T-helper 2 cell (primary cell): ENCODE measurements around the gene INTS11.
"Not testable (repeated sequence)": the region's sequence is repeated elsewhere in the genome, so short reads cannot be mapped to it uniquely, and the experiment has no call there.

Experiments
- DNase-seq, 5 experiments: peaks; one replicate each; pipeline versions ENCODE4 v3.0.0 to v3.0.0-alpha.2; 2012 to 2022
- total RNA-seq, 2 donors: gene quantifications; one replicate each; lab custom pipeline; 2026; lab: John Stamatoyannopoulos, UW

The INTS11 gene
- total RNA-seq, result 82.6 to 101 reads per million in 2 donors

GRCh38 chr1:1324524-1325287 lies at the start of gene INTS11, which contains the start of gene CPTP:
TSS of gene INTS11 (minus strand) at chr1:1324660. CDS start at chr1:1324608, 52 bp downstream.
TSS of gene CPTP (plus strand) at chr1:1324802. CDS start at chr1:1326911, 2,109 bp downstream.
- DNase-seq, result peak; percentile 91 to 96 (median 95)

DNA sequence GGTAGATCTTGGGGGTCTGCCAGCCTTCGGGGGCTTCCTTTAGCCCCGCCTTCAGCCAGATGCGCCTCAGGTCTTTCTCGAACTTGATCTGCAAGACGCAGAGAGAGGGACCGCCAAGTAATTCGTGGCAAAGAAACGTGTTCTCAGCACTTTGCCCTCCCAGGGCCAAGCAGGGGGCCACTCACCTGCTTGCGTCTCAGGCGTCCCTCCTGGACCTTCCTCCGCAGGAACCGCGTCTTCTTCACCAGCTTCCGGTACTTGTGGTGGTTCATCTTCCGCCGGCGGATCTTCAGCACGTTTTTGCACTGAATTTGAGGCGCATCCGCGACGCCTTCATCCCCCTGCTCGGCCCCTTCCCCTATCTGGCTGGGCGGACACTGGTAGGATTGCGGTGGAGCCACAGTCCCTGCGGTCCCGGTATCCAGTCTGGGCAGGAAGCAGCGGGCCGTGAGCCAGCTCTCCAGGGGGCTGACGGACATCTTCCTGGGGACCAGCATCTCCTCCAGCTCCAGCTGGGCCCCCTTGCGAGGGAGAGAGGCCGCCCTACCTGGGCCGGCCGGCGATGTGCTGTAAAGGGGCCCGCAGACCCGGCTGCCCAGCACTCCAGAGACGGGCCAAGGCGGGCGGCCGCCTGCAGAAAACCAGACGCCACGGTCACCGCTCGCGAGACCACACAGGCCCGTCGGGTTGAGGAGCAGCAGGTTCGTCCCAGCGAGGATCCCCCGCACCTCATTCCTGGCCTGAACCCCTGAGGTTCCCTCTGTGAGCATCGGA lies 49.5 kb upstream of the INTS11 start:
- DNase-seq, result no peak

GRCh38 chr1:1373051-1373814 lies 48.8 kb upstream of the INTS11 start:
- DNase-seq, result no peak

DNA sequence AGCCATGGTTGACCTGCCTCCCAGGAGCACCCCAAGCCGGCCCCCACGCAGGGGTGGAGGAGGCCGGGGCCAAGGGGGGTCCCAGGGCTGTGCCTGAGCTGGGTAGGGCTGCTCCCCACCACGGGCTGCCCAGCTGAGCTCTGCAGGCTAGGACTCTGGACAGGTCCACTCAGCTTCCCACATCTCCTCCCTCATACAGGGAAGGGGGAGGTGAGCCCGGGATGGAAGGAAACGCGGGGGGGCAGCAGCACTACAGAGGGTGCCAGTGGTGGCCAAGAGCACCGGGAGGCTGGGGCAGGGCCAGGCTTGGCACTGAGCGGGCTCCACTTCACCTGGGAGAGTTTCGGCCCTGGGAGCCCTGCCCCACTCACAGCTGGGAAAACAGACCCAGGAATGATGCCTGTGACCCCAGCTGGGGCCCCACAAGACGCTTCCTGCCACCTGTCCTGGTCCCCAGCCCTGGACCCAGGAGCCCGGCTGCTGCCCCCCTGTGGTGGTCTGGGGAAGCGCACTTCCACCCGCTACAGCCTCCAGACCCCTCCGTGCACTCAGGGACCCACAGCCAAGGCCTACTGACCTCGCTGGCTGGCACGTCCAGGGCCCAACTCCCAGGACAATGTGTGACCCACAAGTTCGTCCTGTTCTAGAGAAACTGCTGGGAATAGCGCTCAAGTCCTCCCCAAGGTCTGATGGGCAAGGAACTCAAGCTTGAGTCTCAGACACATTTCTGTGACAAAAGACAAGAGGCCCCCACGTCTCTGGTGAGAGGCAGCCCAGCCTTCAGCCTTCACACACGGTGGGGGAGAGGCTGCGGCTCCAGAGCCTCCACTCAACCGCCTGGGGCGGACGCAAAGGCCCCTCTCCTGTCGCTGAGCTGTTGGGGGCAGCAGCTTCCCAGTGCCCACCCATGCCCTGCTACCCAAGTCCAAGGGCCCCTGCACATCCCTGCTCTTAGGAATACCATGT lies 47.6 kb upstream of the INTS11 start:
- peak; percentile 58 to 71 (median 64) for DNase-seq

GRCh38 chr1:1371364-1371745 lies 46.9 kb upstream of the INTS11 start:
- DNase-seq, result peak in 4 of 5 experiments; percentile 51 to 93 (median 86)

DNA sequence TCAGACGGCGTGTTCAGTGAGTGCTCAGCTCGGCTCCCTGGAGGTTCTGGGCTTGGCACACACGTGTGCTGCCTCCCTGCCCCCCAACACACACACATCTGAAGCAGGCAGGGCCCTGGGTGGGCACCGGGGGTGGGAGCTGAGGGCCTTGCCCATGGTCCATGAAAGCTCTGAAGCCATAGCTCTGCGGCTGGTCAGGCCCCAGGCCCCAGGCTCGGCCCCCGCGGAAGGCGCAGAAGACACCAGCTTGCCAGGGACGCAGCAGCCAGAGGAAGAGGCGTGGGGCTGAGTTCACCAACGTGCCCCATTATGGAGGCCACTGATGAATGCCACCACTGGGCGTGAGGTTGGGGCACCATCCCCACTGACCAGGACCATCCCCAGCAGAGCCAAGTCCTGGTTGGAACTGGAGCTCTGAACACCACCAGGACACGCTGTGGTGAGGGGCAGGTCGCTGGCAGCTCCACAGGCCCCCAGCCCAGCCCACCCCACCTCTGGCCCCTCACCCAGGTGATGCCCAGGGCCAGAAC lies 46.4 kb upstream of the INTS11 start:
- no peak for DNase-seq

- not testable (repeated sequence) for DNase-seq
Observed at GRCh38 chr1:1370094-1370493, 45.6 kb upstream of the INTS11 start.

DNA sequence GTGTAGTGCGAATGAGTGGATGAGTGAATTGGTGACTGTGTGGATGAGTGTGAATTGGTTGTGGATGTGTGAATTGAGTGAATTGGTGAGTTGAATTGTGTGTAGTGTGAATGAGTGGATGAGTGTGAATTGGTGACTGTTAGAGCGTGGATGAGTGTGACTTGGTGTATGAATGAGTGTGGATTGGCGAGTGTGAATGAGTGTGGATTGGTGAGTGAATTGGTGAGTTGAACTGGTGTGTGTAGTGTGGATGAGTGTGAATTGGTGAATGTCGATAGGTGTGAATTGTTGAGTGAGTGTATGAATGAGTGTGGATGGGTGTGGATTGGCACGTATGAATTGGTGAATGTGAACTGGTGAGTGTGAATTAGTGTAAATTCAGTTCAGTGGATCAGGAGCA lies 42.9 kb upstream of the INTS11 start:
- peak in 1 of 5 experiments; percentile 48 for DNase-seq

- peak in 1 of 5 experiments; percentile 46 for DNase-seq
Observed at GRCh38 chr1:1366699-1367066, 42.2 kb upstream of the INTS11 start.

GRCh38 chr1:1365875-1366698 lies 41.6 kb upstream of the INTS11 start:
- DNase-seq, result no peak

- DNase-seq, result no peak
Observed at GRCh38 chr1:1364266-1364665, 39.8 kb upstream of the INTS11 start.

DNA sequence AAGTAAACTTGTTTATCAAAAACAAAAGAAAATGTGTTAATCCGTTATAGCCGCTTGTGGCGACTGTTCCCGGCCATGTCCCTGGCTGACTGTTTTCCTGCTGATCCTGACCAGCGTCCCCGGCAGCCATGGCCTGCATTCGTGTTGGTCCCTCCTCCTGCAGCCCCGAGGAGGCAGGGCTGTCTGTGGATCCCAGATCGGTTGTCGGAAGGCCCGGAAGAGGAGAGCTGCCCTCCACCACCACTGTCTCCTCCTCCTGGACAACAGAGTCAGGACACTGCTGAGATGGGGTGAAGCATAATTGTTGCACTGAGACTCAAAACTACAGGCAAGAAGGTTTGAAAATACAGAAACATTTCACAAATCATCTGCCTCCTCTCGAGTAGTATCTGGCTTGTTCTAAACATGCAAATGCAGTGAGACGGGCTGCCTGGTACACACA lies 37.5 kb upstream of the INTS11 start:
- DNase-seq, result no peak

GRCh38 chr1:1361233-1361981 lies 36.9 kb upstream of the INTS11 start:
- DNase-seq, result no peak

DNA sequence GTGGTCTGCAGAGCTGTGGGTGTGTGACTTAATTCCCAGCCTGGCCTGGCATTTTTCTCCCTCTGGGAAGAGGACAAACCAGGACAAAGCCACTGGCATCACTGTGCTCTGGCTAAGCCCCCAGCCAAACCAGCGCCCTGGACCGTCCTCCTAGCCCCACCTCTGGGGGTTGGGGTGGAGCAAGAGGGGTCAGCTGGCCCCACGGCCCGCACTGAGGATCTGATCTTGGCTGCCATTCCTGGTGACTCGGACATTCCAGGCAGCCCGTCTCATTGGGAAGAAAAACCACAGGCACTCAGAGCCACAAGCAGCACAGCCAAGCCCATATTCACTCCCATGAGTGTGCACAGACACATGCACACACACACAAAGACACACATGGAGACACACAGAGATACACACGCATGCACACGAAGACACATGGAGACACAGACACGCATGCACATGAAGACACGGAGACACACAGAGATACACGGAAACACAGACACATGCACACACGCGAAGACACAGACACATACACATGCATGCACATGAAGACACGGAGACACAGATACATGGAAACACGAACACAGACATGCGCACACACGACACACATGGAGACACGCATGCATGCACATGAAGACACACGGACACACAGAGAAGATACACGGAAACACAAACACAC lies 36.2 kb upstream of the INTS11 start:
- DNase-seq, result no peak

DNA sequence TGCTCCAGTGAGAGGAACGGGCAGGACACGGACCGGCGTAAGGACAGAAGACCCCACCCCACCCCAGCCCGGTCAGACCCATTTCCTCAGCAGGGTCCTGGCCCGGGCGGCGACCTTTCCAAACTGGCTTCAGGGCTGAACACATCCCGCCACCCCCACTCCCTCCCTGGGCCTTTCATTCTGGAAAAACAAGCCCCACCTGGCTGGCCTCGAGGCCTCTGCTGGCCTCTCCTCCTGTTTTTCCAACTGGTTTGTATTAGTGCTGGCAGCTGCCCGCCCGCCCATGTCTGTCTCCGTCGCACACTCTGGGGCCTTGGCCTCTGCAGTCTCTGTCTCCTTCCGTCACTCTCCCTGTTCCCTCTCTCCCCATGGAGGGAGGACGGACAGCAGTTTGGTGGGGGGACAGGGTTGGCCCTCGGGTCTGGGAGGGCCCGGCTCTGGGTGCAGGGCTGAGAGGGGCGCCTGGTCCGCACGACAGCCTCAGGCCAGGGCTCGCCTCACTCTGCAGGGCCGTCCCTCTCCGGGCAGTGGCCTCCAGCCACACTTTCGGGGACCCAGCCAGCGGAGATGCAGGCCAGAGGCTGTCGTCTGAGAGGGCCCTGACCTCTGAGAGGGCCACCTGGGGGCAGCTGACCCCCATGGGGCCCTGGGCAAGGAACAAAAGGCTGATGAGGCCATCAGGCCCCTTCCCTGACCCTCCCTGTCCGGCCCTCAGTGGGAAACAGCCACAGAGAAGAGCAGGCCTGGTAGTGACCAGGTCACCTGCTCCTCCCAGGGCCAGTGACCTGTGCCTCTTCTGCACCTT lies 35.4 kb upstream of the INTS11 start:
- no peak for DNase-seq

DNA sequence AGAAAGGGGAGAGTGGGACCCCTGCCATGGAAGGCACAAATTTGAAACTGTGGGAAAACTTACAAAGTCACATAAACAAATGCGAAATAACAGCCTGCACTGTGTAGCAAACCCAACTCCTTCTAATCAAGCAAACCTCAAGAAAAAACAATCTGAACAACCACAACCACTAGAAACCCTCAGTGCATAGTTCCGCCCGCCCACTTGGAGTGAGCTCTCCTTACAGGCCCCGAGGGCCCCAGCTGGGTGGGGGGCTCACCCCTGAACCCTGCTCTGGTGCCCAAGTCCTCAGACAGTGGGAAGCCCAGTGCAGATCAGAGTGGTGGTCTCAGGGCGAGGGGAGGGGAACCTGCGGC lies 34.8 kb upstream of the INTS11 start:
- DNase-seq, result peak in 1 of 5 experiments; percentile 68

- no peak for DNase-seq
Observed at GRCh38 chr1:1358433-1359271, 34.2 kb upstream of the INTS11 start, which contains the start of gene MXRA8. TSS of gene MXRA8 (minus strand) at chr1:1358555. CDS start at chr1:1358504, 51 bp downstream.
